OCI-LY1 (cell line): Measurements from ENCODE around the gene PTPRN2.

Experiments
- EZH2 ChIP-seq: fragments of 200-600 bp; sonication (generic), shearing (Covaris generic); IDR thresholded peaks from 2 replicates; pipeline ENCODE4 v1.8.0; 2017; ENCODE audit warnings: borderline replicate concordance, mixed run types, mild to moderate bottlenecking, antibody characterized with exemption, low read length, moderate library complexity, mixed read lengths
- TF ChIP-seq, protein P1 (sequence below): fragments of 200-600 bp; sonication (generic), shearing (Covaris generic); IDR thresholded peaks from 2 replicates; pipeline ENCODE4 v1.5.1; 2017; ENCODE audit warnings: mild to moderate bottlenecking, antibody characterized with exemption, low read length, moderate library complexity, mixed read lengths

DNA sequence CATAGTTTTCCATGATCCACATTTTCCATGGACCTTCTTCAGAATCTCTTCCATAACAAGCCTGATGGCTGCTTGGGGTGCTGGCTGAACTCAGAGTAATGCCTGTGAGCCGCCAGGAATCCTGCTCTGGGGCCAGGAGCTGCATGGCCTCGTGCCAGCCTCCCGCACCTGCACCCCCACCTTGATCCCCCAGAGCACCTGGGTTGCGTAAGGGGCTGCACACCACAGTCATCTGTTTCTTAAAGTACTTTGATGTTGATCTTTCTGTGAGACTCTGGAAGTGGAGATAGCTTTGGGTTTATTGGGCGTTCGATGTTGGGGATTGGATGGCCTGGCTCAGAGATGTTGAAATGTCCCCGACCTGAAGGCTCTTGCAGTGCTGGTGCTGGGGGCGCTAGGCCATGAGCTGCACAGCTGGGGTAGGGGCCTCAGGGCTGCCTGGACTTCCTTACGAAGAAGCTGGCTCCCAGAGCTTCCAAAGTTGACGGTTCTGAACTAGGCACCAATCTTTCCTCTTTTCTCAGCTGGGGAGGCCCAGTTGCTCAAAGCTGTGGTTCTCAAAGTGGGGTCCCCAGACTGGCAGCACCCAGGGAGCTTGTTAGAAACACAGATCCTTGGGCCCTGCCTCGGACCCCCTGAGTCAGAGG, 716.9 kb downstream of the PTPRN2 start:
- TF ChIP-seq, protein P1, sequence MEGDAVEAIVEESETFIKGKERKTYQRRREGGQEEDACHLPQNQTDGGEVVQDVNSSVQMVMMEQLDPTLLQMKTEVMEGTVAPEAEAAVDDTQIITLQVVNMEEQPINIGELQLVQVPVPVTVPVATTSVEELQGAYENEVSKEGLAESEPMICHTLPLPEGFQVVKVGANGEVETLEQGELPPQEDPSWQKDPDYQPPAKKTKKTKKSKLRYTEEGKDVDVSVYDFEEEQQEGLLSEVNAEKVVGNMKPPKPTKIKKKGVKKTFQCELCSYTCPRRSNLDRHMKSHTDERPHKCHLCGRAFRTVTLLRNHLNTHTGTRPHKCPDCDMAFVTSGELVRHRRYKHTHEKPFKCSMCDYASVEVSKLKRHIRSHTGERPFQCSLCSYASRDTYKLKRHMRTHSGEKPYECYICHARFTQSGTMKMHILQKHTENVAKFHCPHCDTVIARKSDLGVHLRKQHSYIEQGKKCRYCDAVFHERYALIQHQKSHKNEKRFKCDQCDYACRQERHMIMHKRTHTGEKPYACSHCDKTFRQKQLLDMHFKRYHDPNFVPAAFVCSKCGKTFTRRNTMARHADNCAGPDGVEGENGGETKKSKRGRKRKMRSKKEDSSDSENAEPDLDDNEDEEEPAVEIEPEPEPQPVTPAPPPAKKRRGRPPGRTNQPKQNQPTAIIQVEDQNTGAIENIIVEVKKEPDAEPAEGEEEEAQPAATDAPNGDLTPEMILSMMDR: no peak
- no peak for TF ChIP-seq EZH2
